ENCODE data around the gene AP1G2. TPM values are rescaled to one million over a fixed set of nuclear protein-coding genes. Genes with fewer than 3 reads are reported as not detected.
A peak's percentile ranks its signal among the peaks of the same experiment; 100 is the strongest.

The AP1G2 gene
- total RNA-seq, 2 donors from 2014 or later: 193 to 370 TPM

DNA sequence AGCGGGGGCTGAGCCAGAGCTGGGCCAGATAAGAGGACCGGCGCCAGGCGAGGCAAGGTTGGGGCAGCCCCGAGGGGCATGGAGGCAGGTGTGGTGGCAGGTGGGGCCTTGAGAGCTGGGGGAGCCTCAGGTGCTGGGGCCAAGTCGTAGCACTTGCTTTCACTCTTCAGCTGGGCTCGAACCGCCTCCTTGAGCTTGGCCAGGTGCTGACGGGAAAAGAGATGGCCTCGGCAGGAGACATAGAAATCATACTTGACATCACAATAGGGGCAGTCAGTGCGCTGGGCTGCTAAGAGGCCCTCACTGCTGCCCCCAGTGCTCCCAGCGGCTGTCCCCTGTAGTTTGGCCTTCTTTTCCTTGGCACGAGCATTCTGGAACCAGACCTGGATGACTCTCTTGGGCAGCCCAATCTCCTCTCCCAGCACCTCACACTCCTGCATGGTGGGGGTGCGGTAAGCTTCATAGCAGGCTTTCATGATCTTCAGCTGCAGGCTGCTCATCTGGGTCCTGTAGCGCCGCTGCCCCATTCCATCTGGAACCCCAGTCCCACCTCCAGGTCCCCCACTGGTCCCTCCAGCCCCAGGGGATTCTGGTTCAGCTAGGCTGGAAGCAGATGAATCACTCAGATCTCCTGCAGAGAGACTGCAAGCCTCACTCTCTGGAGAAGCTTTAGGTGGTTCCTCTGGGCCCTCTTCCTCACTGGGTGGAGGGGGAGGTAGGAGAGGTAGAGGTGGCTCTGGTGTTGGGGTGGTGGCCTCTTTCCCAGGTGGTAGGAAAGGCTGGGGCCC lies 44.2 kb downstream of the AP1G2 start:
- ATAC-seq: no peak
- no peak overlapping the region for H3K27ac Mint-ChIP-seq

DNA sequence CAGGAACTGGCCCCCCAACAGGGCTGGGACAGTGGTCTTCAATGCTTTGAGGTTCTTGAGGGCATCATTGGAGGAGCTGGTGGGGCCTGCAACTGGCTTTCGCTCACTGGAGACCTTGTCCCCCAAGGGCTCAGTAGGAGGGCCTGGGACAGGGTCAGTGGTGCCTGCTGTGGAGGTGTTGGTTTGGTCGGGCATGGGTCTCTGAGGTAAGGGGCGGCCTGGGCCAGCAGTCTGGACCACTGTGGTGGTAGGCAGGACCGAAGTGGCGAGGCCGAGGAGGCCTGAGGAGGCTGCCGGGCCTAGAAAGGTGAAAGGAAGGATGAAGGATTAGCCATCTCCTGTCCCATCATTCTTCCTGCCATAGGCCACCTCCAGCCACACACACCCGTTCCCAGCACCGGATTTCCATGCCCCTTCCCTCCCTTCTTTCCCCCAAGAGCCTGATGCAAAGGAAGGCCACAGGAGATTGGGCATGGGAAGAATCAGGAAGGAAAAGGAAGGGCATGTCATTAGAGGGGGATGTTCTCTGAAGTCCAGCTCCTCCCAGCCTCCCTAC lies 44.9 kb downstream of the AP1G2 start:
- Mint-ChIP-seq H3K9me3 (no peaks in the 10 kb centered on the region), H3K27ac (no peak overlapping the region)

More for the DNA sequence above, 44.2 kb downstream of the AP1G2 start:
- DNase-seq (ENCODE audit: low spot score in 2 of 2): no peak
- no peaks in the 10 kb centered on the region for H3K36me3 Mint-ChIP-seq
- H3K9me3 Mint-ChIP-seq: no peaks in the 10 kb centered on the region

DNA sequence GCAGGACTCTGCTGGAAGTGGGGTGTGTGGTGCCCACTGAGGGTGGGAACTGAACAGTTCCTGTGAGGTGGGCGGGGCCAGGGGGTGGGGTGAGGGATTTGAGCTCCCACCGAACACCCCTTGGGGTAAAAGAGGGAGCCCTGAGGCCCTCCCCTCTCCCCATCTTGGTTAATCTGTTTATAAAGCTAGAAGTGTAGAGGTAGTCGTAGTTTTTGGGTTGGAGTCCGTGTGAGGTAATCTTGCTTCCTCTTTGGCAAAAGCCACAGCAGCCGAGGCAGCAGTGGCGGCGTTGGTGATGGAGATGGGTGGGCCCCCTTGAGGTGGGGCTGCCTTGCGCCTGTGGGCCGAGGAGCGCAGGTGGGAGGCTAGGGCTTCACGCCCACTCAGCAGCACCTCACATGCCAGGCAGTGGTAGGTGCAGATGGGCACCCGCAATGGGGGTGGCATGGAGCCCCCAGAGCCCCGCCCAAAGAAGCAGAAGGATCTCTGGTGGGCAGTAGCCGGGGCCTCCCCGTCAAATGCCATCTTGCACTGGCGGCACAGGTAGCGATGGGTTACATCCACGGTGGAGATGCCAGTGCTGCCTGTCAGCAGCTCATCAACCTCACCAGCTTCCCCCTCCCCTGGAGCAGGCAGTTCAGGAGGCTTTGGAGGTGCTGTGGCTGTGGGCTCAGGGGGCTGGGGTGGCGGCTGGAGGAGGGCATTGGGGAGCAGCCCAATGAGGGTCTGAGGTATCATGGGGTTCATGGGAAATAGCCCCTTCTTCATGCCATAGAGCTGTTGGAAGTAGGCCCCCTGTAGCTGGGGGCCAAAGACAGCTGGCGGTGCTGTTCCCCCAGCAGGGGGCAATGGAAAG lies 45.6 kb downstream of the AP1G2 start:
- no peaks in the 10 kb centered on the region for H3K36me3 Mint-ChIP-seq
- DNase-seq (ENCODE audit: low spot score in 2 of 2) (no peak), ATAC-seq (no peak)
- no peaks in the 10 kb centered on the region for H3K9me3 Mint-ChIP-seq
- H3K27ac Mint-ChIP-seq: no peak overlapping the region

More for the DNA sequence above, 44.9 kb downstream of the AP1G2 start:
- ATAC-seq (no peak), DNase-seq (ENCODE audit: low spot score in 2 of 2) (no peak)
- no peaks in the 10 kb centered on the region for H3K36me3 Mint-ChIP-seq

DNA sequence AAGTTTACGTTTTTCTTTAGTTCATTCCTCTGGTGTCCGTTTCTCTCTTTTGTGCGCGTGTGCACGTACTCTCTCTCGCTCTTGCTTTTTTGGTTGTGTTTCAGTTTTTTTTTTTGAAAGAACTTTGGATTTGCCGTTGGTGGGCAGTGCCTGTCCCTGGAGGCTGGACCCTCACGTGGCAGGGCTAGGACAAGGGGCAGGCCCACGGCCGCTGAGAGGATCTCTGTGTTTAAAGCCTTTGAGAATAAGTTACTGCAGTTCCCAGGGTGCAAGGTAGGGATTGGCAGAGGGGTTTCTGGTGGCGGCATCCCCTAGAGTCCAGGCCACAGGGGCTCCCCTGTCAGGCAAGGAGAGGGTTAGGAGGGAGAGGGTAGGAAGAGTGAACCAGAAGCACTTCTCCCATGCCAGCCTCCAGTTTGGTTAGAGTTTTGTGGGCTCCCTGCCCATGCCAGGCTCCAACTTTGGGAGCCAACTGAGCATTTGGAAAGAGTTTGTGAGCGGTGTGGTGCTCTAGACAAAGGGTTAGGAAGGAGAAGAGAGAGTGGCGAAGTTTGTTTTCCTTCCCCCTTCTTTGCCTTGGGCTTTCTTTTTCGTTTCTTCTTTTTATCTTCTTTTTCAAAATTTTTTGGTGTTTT lies 46.6 kb downstream of the AP1G2 start:
- ATAC-seq: no peak
- Mint-ChIP-seq H3K9me3 (no peaks in the 10 kb centered on the region), H3K36me3 (no peaks in the 10 kb centered on the region), H3K27ac (peak overlapping the region in 1 of 2 donors; percentile 70)
- no peak for DNase-seq (ENCODE audit: low spot score in 2 of 2)

DNA sequence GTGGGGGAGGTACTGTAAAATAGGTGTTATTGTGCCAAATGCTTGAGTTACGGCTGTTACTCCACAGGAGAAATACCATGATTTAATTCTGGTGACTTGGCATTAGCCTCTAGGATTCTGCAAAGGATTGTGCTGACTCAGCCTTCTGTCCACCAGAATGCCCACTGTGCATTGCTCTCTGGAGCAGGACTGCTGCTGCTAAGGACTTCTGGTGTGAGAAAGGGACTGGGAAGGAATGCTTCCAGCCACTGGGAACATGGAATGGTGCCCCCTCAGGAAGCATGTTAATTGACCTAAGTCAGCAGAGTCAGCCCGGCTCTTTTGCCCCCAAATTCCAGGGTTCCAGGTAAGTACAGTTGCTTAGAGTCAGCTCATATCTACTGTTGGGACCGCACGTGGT lies 48.9 kb downstream of the AP1G2 start:
- Mint-ChIP-seq H3K9me3 (no peaks in the 10 kb centered on the region), H3K27ac (no peak overlapping the region), H3K36me3 (no peaks in the 10 kb centered on the region)
- ATAC-seq (no peak), DNase-seq (ENCODE audit: low spot score in 2 of 2) (no peak)

DNA sequence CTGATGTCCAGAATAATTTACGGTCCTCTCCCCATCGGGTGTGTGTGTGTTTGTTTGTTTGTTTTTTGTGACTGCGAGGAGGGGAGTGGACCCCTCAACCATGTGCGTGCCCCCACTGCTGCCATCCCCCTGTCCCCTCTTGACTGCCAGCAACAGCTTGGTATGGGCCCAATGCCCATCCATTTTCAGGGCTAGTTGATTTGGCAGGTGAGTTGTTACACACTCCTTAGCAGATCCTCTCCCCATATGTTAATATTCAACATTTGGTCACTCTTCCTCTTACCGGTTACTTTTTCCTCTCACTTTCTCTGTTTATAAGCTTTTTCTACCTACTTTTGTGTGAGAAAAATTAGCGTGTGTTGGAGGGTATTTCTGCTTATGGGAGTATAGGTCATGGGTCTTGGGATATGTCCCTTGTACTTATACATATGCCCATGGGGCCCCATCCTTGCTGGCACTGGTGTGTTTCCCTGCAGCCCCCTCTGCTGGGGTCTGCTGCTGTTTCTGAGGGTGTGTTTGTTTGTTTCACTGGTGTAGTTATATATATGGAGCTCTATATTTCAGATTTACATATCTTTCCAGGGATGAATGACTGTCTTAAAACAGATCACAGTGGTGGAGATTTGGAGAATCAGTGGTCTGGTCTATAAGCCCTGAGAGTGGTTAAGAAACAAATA lies 49.8 kb downstream of the AP1G2 start:
- DNase-seq (ENCODE audit: low spot score in 2 of 2) (no peak), ATAC-seq (no peak)
- no peaks in the 10 kb centered on the region for H3K9me3 Mint-ChIP-seq
- H3K36me3 Mint-ChIP-seq: no peaks in the 10 kb centered on the region
- no peak overlapping the region for H3K27ac Mint-ChIP-seq

DNA sequence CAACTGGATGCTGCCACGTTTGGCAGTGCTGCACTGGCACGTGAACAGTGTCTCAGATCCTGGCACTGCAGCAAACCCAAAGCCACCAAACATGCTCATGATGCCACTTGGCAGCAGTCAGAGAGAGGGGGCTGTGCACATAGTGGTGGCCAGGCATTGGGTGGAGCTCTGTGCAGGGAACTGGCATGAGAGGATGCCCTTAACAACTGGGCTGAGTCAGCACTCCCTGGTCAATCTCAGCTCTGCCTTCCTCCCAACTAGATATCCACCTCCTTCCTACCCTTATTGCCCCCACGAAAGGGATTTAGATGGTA lies 53.0 kb downstream of the AP1G2 start:
- Mint-ChIP-seq H3K27ac (no peak overlapping the region), H3K9me3 (no peaks in the 10 kb centered on the region), H3K36me3 (no peaks in the 10 kb centered on the region)
- DNase-seq (ENCODE audit: low spot score in 2 of 2) (no peak), ATAC-seq (no peak)

DNA sequence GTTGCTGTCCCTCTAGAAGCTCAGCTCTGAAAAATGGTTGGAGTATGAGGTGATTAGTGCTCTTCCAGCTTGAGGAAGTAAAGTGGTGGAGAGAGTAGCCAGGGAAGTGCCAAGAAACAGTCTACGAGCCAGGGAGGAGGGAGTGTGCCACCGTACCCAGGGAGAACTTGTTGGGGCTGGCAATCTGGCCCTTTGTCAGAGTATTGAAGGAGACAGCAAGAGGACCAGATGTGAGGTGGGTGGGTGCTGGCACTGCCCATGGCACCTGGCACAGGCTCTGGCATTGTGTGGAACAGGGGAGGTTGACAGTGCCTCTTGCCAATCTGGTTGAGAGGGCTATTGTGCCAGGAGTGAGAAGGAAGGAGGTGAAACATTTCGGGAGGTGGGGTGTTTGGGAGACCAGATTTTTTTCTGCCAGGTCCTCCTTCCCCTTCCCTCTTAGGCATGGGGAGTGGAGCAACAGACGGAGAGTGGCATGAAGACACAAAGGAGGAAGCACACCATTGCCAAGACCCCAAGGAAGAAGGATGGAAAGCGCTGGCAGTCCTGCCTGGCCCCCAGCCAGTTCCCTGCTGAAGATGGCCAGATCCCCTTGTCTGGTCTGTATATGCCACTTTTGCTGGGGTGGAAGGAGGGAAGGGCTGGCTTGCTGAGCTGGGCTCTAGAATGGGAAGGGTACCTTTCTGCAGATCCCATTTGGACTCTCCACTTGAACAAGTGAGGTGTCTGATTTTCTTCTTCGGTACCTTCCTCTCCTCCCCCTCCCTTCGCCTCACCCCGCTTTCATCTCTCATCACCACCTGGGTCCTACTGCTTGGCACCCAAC lies 53.6 kb downstream of the AP1G2 start:
- H3K27ac Mint-ChIP-seq: peak overlapping the region in 1 of 2 donors; percentile 83
- H3K9me3 Mint-ChIP-seq: no peaks in the 10 kb centered on the region

DNA sequence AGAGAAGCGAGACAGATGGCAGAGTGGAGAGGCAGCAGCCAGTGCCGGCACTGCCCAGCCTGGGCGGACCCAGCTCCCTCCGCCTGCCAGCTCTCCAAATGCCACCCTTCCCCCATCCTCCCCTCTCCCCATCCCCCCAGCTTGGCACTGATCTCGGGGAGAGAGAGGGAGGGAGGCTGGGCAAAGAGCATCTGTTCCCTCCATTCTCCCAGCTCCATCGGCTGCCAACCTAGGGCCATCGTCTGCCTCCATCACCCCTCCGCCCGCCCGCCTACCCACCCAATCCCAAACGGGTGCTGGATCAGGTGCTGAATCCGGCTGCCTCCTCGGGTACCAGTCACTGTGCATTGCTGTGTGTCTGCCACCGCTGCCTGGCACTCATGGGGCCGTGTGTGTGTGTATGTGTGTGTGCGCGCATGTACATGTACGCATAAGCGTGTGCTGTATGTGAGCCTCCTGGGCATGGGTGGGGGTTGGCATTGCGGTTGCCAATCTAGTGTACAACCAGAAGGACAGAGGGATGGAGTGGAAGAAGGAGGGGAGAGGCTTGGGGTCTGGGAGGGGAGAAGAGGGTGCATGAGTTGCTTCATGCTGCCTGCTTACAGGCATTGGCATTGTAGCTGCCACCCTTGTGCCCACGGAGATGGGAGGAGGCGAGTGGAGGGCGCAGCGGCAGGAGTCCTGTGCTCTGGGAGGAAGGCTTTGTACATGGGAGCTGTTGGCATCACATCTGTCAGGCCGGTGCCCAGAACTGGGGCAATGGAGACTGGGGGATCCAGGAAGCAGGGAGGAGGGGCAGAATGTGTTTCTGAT lies 54.4 kb downstream of the AP1G2 start:
- Mint-ChIP-seq H3K36me3 (no peaks in the 10 kb centered on the region), H3K27ac (peak overlapping the region in 1 of 2 donors; percentile 83), H3K9me3 (no peaks in the 10 kb centered on the region)
- DNase-seq (ENCODE audit: low spot score in 2 of 2): no peak
- no peak for ATAC-seq

More for the DNA sequence above, 53.6 kb downstream of the AP1G2 start:
- DNase-seq (ENCODE audit: low spot score in 2 of 2) (no peak), ATAC-seq (no peak)
- no peaks in the 10 kb centered on the region for H3K36me3 Mint-ChIP-seq

DNA sequence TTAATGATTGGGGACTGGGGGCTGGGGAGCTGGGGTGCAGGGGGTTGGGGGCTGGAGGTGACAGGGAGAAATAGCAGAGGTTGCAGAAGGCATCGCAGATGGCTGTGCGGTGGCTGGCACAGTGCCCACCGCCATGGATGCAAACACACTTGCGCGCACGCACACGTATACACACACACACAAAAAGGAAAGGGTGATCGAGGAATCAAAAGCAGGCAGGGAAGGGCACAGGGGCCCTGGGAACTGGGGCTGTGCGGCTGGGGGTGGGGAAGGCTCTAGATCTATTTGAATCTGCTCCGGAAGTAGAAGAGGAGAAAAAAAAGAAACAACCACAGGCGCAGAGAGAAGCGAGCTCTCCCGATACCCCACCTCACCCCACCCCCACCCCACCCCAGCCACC lies 55.4 kb downstream of the AP1G2 start:
- Mint-ChIP-seq H3K36me3 (no peaks in the 10 kb centered on the region), H3K27ac (peak overlapping the region; percentile 20 to 85), H3K9me3 (no peaks in the 10 kb centered on the region)
- DNase-seq (ENCODE audit: low spot score in 2 of 2) (no peak), ATAC-seq (peak in 1 of 2 donors; percentile 18)

Other genes starting within 250 kb of the AP1G2 start
- gene PABPN1, start 246.3 kb downstream of the AP1G2 start, total RNA-seq: 100 to 1,000 TPM; 232 to 242 TPM
- 1 to 10 TPM; 7.4 to 8.8 TPM for gene SLC22A17, start 214.9 kb downstream of the AP1G2 start, total RNA-seq
- under 1 TPM in 1 of 2 donors, not detected in 1; 0.10 TPM for gene EFS, start 202.6 kb downstream of the AP1G2 start, total RNA-seq
- gene IL25, start 195.0 kb downstream of the AP1G2 start, total RNA-seq: not detected
- gene CMTM5, start 190.7 kb downstream of the AP1G2 start, total RNA-seq: not detected
- under 1 TPM in 1 of 2 donors, not detected in 1; 0.60 TPM for gene MYH6, start 159.5 kb downstream of the AP1G2 start, total RNA-seq
- gene MYH7, start 132.1 kb downstream of the AP1G2 start, total RNA-seq: not detected
- gene NGDN, start 98.1 kb downstream of the AP1G2 start, total RNA-seq: 10 to 100 TPM; 54.2 to 58.3 TPM
- 1 to 10 TPM; 1.1 to 2.5 TPM for gene ZFHX2, start 16.0 kb downstream of the AP1G2 start, total RNA-seq
- gene THTPA, start 11.5 kb downstream of the AP1G2 start, total RNA-seq: 1 to 10 TPM; 5.9 to 6.5 TPM
- gene JPH4, start 11.0 kb upstream of the AP1G2 start, total RNA-seq: not detected
- 1 to 10 TPM; 1.1 to 1.3 TPM for gene DHRS2, start 68.6 kb upstream of the AP1G2 start, total RNA-seq

Measured in activated naive CD4-positive, alpha-beta T cell treated with anti-CD3 and anti-CD28 coated beads, Interleukin-2, amount 50 U/mL, for 72 hours (primary cell).